PFSK-1 (cell line): ENCODE results near the gene NUBPL.

Source experiments
- FOXP2 ChIP-seq: optimal IDR thresholded peaks from 2 replicates; pipeline ENCODE3; 2011; ENCODE audit warnings: borderline replicate concordance, control low read depth, inconsistent platforms; ENCODE audit not compliant: insufficient read depth; ENCODE audit errors: extremely low read length, extremely low read depth
- REST ChIP-seq, 2 experiments: IDR thresholded peaks; 2 replicates each; pipeline versions ENCODE4 v1.6.1 to v1.8.0; 2011 to 2012; ENCODE audit warnings: low read depth in 2 of 2, low read length in 2 of 2, control low read depth in 1 of 2, inconsistent platforms in 1 of 2, mild to moderate bottlenecking in 1 of 2, moderate library complexity in 1 of 2; ENCODE audit not compliant: insufficient read depth in 1 of 2

GRCh38 chr14:31902945-31903646, 341.9 kb downstream of the NUBPL start:
- TF ChIP-seq REST (IDR thresholded peaks at IDR 0.05; ENCODE audit: insufficient read depth in 1 of 2, low read depth in 2 of 2, low read length in 2 of 2) (no peak), FOXP2 (no peak)
